DLD1 (cell line): ENCODE data around the gene OR2H2.

Experiments
- in situ Hi-C: cut with HindIII; loops from 2 replicates; pipeline ENCODE4 v1.10.0; 2017; ENCODE audit warnings: low sequenced_read_pairs

OR2H2 gene

DNA sequence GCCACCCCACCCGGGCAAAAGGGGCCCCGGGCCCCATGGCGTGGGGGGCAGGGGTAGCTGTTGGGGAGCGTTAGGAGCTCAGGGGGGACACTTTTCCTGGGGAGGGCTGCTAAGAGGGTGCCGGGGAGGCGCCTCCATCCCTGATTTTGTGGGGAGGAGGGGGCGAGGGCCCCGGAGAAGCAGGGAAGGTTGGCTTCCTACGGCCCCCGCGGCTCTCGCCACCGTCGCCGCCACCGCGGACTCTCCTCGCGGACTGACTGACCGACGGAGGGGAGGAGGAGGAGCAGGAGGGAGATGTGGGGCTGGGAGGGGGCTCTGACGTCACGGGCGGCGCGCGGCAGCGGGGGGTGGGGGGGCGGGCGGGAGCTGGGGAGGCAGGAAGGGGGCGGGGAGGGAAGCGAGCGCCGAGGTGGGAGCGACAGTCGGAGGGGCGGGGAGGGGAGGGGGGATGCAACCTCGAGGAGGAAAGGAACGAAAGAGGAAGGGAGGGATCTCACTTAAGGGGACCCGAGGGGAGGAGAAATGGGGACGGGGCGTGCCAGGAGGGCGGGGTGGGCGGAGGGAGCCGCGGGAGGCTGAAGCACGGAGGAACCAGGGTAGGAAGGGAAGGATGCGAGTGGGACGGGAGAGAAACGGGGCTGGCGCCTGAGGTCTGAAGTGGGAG, 43.0 kb downstream of the OR2H2 start:
- in situ Hi-C loops, result no loop called here

DNA sequence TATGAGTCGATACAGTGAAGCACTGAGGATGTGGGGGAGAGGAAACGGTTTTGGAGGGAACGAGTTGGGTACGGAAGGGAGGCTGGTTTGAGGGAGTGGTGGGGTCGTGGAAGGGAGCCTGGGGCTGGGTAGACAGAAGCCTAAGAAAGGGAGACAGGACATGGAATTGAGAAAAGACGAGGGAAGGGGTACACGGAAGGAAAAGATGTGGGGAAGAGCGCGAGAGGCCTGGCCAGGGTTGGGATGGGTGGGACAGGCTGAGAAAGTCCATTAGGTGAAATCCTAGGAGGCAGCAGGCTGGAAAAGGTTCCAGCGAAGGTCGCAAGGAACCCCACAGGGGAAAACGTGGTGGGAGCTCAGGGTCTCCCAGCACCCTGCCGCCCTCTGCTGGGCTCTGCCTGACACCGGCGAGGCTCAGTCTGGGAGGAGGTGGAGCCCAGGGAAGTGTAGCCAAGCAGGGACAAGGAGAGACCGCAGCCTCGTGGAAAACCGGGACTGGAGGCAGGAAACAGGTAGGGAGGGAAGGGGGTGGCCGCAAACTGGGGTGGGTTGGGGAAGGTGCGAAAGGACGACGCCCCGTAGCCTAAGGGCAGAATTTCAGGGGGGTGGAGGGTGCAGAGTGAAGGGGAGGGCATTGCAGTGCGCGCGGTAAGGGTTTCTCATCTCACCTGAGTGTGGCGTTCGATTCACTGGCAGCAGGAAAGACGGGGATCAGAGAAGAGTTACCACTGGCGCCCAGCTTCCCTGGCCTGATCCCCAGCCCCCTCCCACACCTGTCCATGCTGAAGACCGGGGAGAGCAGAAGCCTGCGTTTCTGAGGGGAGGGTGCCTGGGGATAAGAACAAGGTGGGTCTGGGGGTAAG, 43.7 kb downstream of the OR2H2 start:
- in situ Hi-C loops, result no loop called here

DNA sequence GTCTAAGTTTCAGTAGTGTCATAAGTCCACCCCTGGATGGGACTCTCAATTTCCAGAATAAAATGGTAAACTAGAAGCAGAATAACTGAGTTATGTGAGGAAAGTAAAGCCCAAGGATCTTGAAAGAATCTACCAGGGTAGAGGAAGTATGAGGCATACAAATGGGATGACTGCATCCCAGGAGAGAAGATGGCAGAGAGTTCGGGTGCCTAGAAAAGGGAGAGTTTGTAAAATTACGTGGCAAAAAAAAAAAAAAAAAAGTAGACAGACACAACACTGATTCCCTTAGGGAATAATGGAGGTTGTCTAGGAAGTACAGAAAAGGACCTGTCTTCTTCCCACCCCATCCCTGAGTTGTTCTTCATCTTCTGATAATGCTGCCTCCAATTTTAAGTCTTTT, 44.6 kb downstream of the OR2H2 start:
- in situ Hi-C loops, result no loop called here

DNA sequence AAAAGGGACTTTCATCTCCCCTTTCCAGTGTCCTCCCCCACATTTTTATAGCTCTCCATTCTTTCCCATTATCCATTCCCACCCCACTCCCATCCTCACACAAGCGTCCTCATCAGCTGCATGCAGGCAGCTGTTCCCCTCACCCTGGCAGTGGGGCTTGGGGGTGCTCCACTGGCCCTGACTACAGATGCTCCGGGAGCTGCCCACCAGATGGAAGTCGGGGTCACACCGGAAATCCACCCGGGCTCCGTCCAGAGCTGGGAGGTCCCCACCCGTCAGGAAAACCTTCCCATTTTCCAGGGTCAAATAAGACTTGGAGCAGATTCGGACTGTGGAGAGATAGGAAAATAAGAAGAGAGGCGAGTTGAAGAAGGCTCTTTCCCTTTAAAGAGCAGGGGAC, 45.4 kb downstream of the OR2H2 start:
- in situ Hi-C loops, result no loop called here

DNA sequence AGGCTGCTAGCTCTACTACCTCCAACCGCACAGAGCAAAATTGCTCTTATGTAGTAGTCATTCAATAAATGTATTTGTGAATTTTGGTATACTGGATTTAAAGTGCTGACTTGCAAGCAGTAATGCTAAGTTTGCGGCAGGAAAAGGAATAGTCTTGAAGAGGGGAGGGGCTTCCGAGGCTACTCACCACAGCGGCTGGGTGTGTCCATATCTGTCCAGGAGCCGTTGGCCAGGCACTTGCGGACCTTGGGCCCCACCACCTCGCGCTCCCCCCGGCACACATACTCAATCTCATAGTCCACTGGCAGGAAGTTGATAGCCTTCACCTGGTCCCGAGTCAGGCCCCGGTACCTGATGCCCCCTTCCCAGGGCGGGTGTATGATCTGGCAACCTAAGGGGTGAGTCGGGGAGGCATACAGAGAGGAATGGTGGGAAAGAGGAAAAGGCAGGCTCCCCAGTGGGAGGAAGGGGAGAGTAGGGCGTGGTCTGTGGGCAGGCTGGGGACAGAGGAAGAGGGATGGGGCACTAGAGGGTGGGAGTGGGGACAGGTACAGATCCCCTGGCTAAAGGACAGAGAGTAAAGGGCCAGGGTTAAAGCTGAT, 46.4 kb downstream of the OR2H2 start:
- in situ Hi-C loops, result no loop called here

DNA sequence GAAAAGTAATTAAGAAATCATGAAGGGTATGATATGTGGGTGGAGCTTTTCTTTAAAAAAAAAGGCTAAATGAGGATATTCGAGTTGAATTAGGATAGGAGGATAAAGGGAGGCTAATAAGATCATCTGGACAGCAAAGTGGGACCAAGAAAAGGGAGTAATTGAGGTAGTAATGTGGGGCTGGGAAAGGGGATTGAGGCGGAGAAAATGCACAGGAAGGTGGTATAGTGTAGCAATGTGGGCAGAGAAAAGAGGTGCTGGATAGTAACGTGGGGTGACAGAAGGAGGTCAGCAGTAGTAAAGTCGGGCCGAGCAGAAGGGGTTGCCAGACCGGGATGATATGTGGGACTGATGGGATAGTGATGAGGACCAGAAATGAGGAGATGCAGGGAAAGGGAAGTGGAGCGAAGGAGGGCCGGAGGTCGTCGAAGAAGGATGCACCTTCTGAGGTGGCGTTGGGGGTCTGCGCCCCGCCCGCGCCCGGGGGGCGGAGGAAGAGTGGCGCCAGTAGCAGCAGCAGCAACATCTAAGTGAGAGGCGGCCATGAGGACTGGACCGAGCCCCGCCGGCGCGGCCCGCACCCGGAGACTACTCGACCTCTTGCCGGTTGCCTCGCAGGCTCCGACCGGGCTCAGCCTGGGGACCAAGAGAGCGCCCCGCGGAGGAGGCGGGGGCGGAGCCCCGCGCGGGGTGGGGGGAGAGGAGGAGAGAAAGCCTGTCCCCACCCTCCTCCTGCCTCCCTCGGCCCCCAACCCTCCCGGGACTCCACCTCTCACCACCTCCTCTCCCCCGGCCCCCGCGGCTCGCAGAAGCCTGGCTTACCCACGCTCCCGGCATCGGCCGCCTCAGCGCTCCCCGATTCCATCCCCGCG, 47.2 kb downstream of the OR2H2 start:
- in situ Hi-C loops, result no loop called here

DNA sequence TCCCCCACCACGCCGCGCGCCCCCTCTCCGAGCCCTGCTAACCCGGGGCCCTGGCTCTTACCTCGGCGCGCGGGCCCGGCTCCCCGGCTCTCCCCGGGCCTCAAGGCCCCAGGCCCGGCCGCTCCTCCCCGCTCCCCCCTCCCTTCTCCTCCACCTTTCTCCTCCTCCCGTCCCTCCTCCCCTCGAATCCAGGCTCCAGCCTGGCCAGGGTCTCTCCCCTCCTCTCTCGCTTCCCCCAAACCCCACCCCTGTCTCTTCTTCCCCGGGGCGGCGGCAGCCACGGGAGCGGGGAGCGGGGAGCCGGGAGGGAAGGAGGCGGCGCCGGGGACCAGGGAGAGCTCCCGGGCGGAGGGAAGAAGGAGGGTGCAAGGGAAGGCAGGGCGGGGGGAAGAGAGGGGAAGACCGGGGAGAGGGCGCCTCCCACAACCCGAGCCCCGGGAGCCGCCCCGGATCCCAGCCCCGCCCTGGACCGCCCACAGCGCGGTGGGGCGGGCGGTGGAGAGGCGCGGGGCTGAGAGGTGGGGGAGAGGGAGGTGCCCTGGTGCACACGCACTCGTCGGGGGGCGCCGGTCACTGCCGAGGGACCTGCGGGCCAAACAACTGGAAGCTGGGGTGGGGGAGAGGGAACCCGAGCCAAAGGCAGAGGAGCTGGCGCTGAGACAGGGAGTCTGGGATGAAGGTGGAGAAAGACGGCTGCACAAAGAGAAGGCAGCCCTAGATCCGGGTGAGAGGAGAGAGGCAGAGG, 48.0 kb downstream of the OR2H2 start, which contains the start of gene GABBR1:
TSS of gene GABBR1 (minus strand) at position 395 of the 745 bp plus-strand sequence. CDS start 798 bp downstream, outside the sequence.
- in situ Hi-C loops, result no loop called here

DNA sequence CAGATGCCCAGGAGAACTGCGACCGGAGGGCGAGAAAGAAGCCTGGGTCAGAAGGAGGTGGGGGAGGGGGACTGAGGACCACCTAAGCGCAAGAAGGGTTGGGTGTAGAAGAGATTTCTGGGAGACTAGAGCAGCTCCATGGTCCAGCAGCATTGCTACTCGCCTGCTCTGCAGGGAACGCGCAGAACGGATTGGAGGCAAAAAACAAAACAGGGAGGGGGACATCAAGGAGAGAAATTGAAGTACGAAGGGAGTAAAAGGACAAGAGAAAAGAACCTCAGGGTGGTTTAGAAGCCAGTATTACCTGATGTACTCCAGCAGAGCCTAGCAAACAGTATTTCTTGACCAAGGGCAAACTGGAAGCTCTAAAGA, 48.6 kb downstream of the OR2H2 start:
- in situ Hi-C loops, result no loop called here

DNA sequence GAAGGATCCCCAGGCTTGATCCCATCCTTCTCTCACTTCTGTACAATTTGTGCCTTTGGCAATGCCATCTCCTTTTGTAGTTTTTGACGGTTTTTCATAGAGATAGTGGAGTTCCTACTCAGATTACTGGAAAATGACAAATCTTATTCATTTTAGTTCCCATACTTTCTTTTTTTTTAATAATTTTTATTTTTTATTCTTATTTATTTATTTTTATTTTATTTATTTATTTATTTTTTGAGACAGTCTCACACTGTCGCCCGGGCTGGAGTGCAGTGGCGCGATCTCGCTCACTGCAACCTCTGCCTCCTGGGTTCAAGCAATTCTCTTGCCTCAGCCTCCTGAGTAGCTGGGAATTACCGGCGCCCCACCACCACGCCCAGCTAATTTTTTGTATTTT, 52.3 kb downstream of the OR2H2 start:
- in situ Hi-C loops, result no loop called here
